Ovary (tissue), 3 donors: ENCODE data around the gene IL1RAP.

Source experiments
- CTCF ChIP-seq, 3 donors: fragments of 450-650 bp in 2 of 3; fragments of 200-600 bp in 1 of 3; IDR thresholded peaks; one replicate each; pipeline versions ENCODE4 v1.5.1 to v1.8.0; 2016 to 2022; ENCODE audit warnings: antibody characterized with exemption in 3 of 3, mild to moderate bottlenecking in 1 of 3
- EP300 ChIP-seq: sonication (generic); formaldehyde crosslinking; IDR thresholded peaks from one replicate; pipeline ENCODE4 v1.6.1; 2017; ENCODE audit warnings: antibody characterized with exemption
- POLR2A ChIP-seq: fragments of 450-650 bp; IDR thresholded peaks from one replicate; pipeline ENCODE4 v1.6.1; 2017; ENCODE audit warnings: antibody characterized with exemption, mild to moderate bottlenecking, moderate library complexity
- donor health status: DM: no; HTN: no; CAD: no.

GRCh38 chr3:190577225-190577624, 63.3 kb downstream of the IL1RAP start:
- TF ChIP-seq POLR2A (no peak), CTCF (IDR thresholded peaks at IDR 0.05) (no peak), EP300 (no peak)
